Measurements from ENCODE around the gene DIAPH1.

Gene DIAPH1

DNA sequence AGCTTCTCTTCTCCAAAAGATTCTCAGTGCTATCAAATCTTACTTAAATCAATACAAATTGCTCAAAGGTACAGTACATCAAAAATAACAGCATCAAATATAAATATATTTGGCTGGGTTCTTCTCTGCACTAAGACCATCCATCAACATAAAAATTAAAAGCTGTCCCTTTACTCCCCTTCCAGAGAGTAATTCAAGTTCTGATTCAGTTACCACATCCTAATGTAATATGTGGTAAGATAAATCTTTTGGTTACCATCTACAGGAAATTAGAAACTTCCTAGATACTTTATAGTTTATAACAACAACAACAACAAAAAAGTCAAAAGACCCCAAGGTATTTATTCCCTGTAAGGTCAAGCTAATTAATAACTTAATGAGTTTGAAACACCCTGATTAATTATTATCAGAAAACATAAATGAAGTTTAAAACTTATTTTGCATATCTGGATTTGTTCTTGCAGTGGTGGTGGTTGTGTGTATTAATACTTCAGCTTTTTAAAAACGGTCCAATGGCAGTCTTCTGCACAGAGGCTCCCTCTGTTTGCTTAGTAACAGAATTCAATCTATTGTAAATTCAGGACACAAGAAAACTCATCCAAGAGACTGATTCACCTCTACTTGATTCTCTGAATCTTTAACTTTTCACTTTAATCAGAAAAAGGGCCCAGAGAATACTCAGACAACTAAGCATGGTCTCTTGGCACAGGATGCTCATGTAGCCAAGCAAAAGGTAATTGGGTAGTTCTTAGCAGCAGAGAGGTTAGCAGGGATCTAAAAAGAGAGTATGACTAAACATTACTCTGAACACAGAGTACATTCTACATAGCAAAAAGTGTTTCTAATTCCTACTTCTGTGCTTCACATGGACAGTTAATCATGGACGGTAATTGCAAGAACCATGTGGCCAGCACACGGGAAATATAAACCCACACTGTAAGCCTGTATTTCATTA lies 20.1 kb downstream of the DIAPH1 start:
- Histone ChIP-seq H3K36me3 (replicated peaks in 1 of 2; ENCODE audit: control insufficient read depth in 2 of 2, insufficient read depth in 2 of 2, low read length in 2 of 2) (peaks cover 3 to 11% of the 10 kb centered on the region in 2 donors), H3K27ac (replicated peaks; ENCODE audit: low read length) (no peak overlapping the region), H3K4me1 (ENCODE audit: control insufficient read depth in 2 of 2, insufficient read depth in 1 of 2, low read depth in 1 of 2, low read length in 2 of 2) (no peaks in the 10 kb centered on the region), H3K27me3 (ENCODE audit: control insufficient read depth in 3 of 3, insufficient read depth in 3 of 3, low read depth in 1 of 3, low read length in 3 of 3) (no peaks in the 10 kb centered on the region), H3K9ac (ENCODE audit: low read depth, low read length, poor library complexity) (no peak overlapping the region), H4K91ac (ENCODE audit: low read depth, low read length, poor library complexity) (no peak overlapping the region), H3K4me3 (ENCODE audit: low read length in 2 of 2) (no peak overlapping the region), H4K8ac (ENCODE audit: low read depth, low read length) (no peak overlapping the region), H2AK5ac (ENCODE audit: low read depth, low read length) (no peak overlapping the region), H3K14ac (ENCODE audit: low read length) (no peak overlapping the region), H2BK15ac (ENCODE audit: low read length) (no peak overlapping the region), H3K4me2 (ENCODE audit: insufficient read depth, low read length, poor library complexity, severe bottlenecking) (no peak overlapping the region), H2BK12ac (ENCODE audit: low read length) (no peak overlapping the region), H3K18ac (ENCODE audit: low read length) (no peak overlapping the region), H3K23ac (ENCODE audit: low read depth, low read length, poor library complexity) (no peak overlapping the region), H2BK5ac (ENCODE audit: low read length) (no peak overlapping the region), H3K4ac (ENCODE audit: low read length) (no peak overlapping the region), H3K9me3 (replicated peaks in 1 of 2; ENCODE audit: control insufficient read depth in 2 of 2, insufficient read depth in 1 of 2, low read depth in 1 of 2, low read length in 2 of 2) (peaks cover 0 to 5% of the 10 kb centered on the region in 2 donors), H3K79me1 (ENCODE audit: low read depth, low read length) (no peaks in the 10 kb centered on the region), H2AFZ (ENCODE audit: low read length) (no peak overlapping the region), H2BK120ac (ENCODE audit: low read depth, low read length) (no peak overlapping the region)
- WGBS, 2 donors (ENCODE audit: extremely low coverage in 2 of 2, insufficient read length in 2 of 2, insufficient replicate concordance in 1 of 2), result no CpG with 5 or more reads among the region's 3 CpGs
- DNase-seq (ENCODE audit: low spot score), result no peak

DNA sequence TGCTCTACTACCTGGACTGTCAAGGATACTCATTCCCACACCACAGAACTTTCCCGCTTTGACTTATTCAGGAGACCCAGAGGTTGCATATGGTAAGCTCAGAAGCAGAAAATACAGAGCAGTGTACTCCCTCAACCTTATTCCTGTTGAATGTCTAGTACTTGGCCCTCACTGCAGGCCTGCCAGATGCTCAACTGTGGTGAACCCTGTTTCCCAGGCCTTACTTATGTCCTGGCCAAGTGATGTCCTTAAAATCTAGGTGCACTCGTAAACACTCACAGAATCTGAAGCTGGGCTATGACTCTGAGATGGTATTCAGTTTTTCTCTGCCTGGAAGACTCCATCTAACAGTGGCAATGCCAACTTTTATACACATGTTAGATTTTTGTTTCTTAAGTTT lies 21.0 kb downstream of the DIAPH1 start:
- Histone ChIP-seq H3K14ac (ENCODE audit: low read length) (no peak overlapping the region), H3K79me1 (ENCODE audit: low read depth, low read length) (no peaks in the 10 kb centered on the region), H3K27ac (replicated peaks; ENCODE audit: low read length) (no peak overlapping the region), H3K4me3 (ENCODE audit: low read length in 2 of 2) (no peak overlapping the region), H3K36me3 (replicated peaks in 1 of 2; ENCODE audit: control insufficient read depth in 2 of 2, insufficient read depth in 2 of 2, low read length in 2 of 2) (peaks cover 3 to 11% of the 10 kb centered on the region in 2 donors), H3K4me2 (ENCODE audit: insufficient read depth, low read length, poor library complexity, severe bottlenecking) (no peak overlapping the region), H2BK12ac (ENCODE audit: low read length) (no peak overlapping the region), H2AFZ (ENCODE audit: low read length) (no peak overlapping the region), H3K27me3 (ENCODE audit: control insufficient read depth in 3 of 3, insufficient read depth in 3 of 3, low read depth in 1 of 3, low read length in 3 of 3) (no peaks in the 10 kb centered on the region), H2AK5ac (ENCODE audit: low read depth, low read length) (no peak overlapping the region), H2BK5ac (ENCODE audit: low read length) (no peak overlapping the region), H3K4ac (ENCODE audit: low read length) (no peak overlapping the region), H3K9me3 (replicated peaks in 1 of 2; ENCODE audit: control insufficient read depth in 2 of 2, insufficient read depth in 1 of 2, low read depth in 1 of 2, low read length in 2 of 2) (peaks cover 0 to 5% of the 10 kb centered on the region in 2 donors), H2BK120ac (ENCODE audit: low read depth, low read length) (no peak overlapping the region), H3K4me1 (ENCODE audit: control insufficient read depth in 2 of 2, insufficient read depth in 1 of 2, low read depth in 1 of 2, low read length in 2 of 2) (no peaks in the 10 kb centered on the region), H2BK15ac (ENCODE audit: low read length) (no peak overlapping the region), H4K8ac (ENCODE audit: low read depth, low read length) (no peak overlapping the region), H4K91ac (ENCODE audit: low read depth, low read length, poor library complexity) (no peak overlapping the region), H3K9ac (ENCODE audit: low read depth, low read length, poor library complexity) (no peak overlapping the region), H3K18ac (ENCODE audit: low read length) (no peak overlapping the region), H3K23ac (ENCODE audit: low read depth, low read length, poor library complexity) (no peak overlapping the region)
- WGBS, 2 donors (ENCODE audit: extremely low coverage in 2 of 2, insufficient read length in 2 of 2, insufficient replicate concordance in 1 of 2), result no CpG with 5 or more reads among the region's 2 CpGs
- no peak for DNase-seq (ENCODE audit: low spot score)

DNA sequence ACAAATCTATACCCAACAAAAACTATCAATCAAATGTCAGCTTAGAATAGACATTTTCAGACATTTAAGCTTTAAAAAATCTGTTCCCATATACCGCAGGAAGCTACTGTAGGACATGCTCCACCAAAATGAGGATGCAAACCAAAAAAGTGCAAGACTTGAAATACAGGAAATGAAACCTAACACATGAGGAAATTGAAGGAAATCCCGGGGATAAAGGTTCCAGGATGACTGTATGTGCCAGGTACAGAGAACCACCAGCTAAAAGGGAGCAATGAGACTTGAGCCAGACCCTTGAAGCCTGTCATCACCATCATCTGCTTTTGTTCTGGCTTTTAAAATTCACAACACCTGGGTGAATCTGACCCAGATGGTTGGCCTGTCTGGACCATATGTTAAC lies 21.4 kb downstream of the DIAPH1 start:
- Histone ChIP-seq H2AFZ (ENCODE audit: low read length) (no peak overlapping the region), H3K9ac (ENCODE audit: low read depth, low read length, poor library complexity) (no peak overlapping the region), H3K18ac (ENCODE audit: low read length) (no peak overlapping the region), H3K9me3 (replicated peaks in 1 of 2; ENCODE audit: control insufficient read depth in 2 of 2, insufficient read depth in 1 of 2, low read depth in 1 of 2, low read length in 2 of 2) (peaks cover 0 to 5% of the 10 kb centered on the region in 2 donors), H3K4me3 (ENCODE audit: low read length in 2 of 2) (no peak overlapping the region), H3K14ac (ENCODE audit: low read length) (no peak overlapping the region), H3K27ac (replicated peaks; ENCODE audit: low read length) (no peak overlapping the region), H3K4me1 (ENCODE audit: control insufficient read depth in 2 of 2, insufficient read depth in 1 of 2, low read depth in 1 of 2, low read length in 2 of 2) (no peaks in the 10 kb centered on the region), H3K79me1 (ENCODE audit: low read depth, low read length) (no peaks in the 10 kb centered on the region), H4K91ac (ENCODE audit: low read depth, low read length, poor library complexity) (no peak overlapping the region), H3K36me3 (replicated peaks in 1 of 2; ENCODE audit: control insufficient read depth in 2 of 2, insufficient read depth in 2 of 2, low read length in 2 of 2) (peaks cover 3 to 11% of the 10 kb centered on the region in 2 donors), H2BK120ac (ENCODE audit: low read depth, low read length) (no peak overlapping the region), H4K8ac (ENCODE audit: low read depth, low read length) (no peak overlapping the region), H3K4ac (ENCODE audit: low read length) (no peak overlapping the region), H3K27me3 (ENCODE audit: control insufficient read depth in 3 of 3, insufficient read depth in 3 of 3, low read depth in 1 of 3, low read length in 3 of 3) (no peaks in the 10 kb centered on the region), H3K4me2 (ENCODE audit: insufficient read depth, low read length, poor library complexity, severe bottlenecking) (no peak overlapping the region), H2BK15ac (ENCODE audit: low read length) (no peak overlapping the region), H2BK12ac (ENCODE audit: low read length) (no peak overlapping the region), H3K23ac (ENCODE audit: low read depth, low read length, poor library complexity) (no peak overlapping the region), H2AK5ac (ENCODE audit: low read depth, low read length) (no peak overlapping the region), H2BK5ac (ENCODE audit: low read length) (no peak overlapping the region)
- no CpG with 5 or more reads among the region's 2 CpGs for WGBS, 2 donors (ENCODE audit: extremely low coverage in 2 of 2, insufficient read length in 2 of 2, insufficient replicate concordance in 1 of 2)
- DNase-seq (ENCODE audit: low spot score), result no peak

DNA sequence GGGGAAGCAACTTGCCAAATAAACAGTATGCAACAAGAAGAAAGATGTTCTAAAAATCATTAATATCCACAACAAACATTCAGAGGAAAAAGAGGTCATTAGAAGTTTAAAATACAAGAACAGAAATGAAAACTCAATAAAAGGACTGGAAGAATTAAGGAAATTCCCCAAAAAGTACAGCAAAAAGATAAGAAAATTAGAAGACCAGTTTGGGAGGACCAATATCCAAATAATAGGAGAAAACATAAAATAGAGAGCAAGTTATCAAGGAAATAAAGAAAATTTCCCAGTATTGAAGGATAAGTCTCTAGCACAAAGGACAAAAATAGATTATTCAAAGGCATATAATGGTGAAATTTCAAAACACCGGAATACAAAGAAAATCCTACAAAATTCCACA lies 21.9 kb downstream of the DIAPH1 start:
- H4K8ac ChIP-seq (ENCODE audit: low read depth, low read length), result no peak overlapping the region
- H3K23ac ChIP-seq (ENCODE audit: low read depth, low read length, poor library complexity), result no peak overlapping the region
- H3K9ac ChIP-seq (ENCODE audit: low read depth, low read length, poor library complexity), result no peak overlapping the region
- H2BK5ac ChIP-seq (ENCODE audit: low read length), result no peak overlapping the region
- H2BK12ac ChIP-seq (ENCODE audit: low read length), result no peak overlapping the region
- H3K27me3 ChIP-seq (ENCODE audit: control insufficient read depth in 3 of 3, insufficient read depth in 3 of 3, low read depth in 1 of 3, low read length in 3 of 3), result no peaks in the 10 kb centered on the region
- no peak overlapping the region for H3K18ac ChIP-seq (ENCODE audit: low read length)
- H2AK5ac ChIP-seq (ENCODE audit: low read depth, low read length), result no peak overlapping the region
- H2AFZ ChIP-seq (ENCODE audit: low read length), result no peak overlapping the region
- H2BK120ac ChIP-seq (ENCODE audit: low read depth, low read length), result no peak overlapping the region
- no CpG with 5 or more reads among the region's 1 CpG for WGBS, 2 donors (ENCODE audit: extremely low coverage in 2 of 2, insufficient read length in 2 of 2, insufficient replicate concordance in 1 of 2)
- H3K9me3 ChIP-seq (replicated peaks in 1 of 2; ENCODE audit: control insufficient read depth in 2 of 2, insufficient read depth in 1 of 2, low read depth in 1 of 2, low read length in 2 of 2), result peaks cover 0 to 5% of the 10 kb centered on the region in 2 donors
- H3K27ac ChIP-seq (replicated peaks; ENCODE audit: low read length), result no peak overlapping the region
- no peak overlapping the region for H2BK15ac ChIP-seq (ENCODE audit: low read length)
- H3K79me1 ChIP-seq (ENCODE audit: low read depth, low read length), result no peaks in the 10 kb centered on the region
- H3K4me1 ChIP-seq (ENCODE audit: control insufficient read depth in 2 of 2, insufficient read depth in 1 of 2, low read depth in 1 of 2, low read length in 2 of 2), result no peaks in the 10 kb centered on the region
- no peak overlapping the region for H3K4ac ChIP-seq (ENCODE audit: low read length)
- no peak for DNase-seq (ENCODE audit: low spot score)
- no peak overlapping the region for H3K4me3 ChIP-seq (ENCODE audit: low read length in 2 of 2)
- no peak overlapping the region for H3K14ac ChIP-seq (ENCODE audit: low read length)
- no peak overlapping the region for H4K91ac ChIP-seq (ENCODE audit: low read depth, low read length, poor library complexity)
- H3K36me3 ChIP-seq (replicated peaks in 1 of 2; ENCODE audit: control insufficient read depth in 2 of 2, insufficient read depth in 2 of 2, low read length in 2 of 2), result peaks cover 3 to 11% of the 10 kb centered on the region in 2 donors
- H3K4me2 ChIP-seq (ENCODE audit: insufficient read depth, low read length, poor library complexity, severe bottlenecking), result no peak overlapping the region
